Thyroid gland (tissue), 4 donors: ENCODE data around the gene BIRC7. TPM values are rescaled to one million over a fixed set of nuclear protein-coding genes. Genes with fewer than 3 reads are reported as not detected.
"Not testable (repeated sequence)": the region's sequence is repeated elsewhere in the genome, so short reads cannot be mapped to it uniquely, and the experiment has no call there.

ENCODE experiments used
- DNase-seq, 2 donors: peaks; one replicate each; pipeline ENCODE4 v3.0.0-alpha.2; 2019
- H3K27ac ChIP-seq, 3 donors: fragments of 200-600 bp; sonication (generic); 1 replicate in 2 of 3; 2 replicates in 1 of 3; pipeline ENCODE4 v1.5.1; 2016 to 2019; ENCODE audit warnings: mild to moderate bottlenecking in 1 of 3, moderate library complexity in 1 of 3
- H3K27me3 ChIP-seq: fragments of 200-600 bp; sonication (generic); one replicate; pipeline ENCODE4 v1.5.1; 2019
- H3K36me3 ChIP-seq, 2 donors: fragments of 200-600 bp; sonication (generic); one replicate each; pipeline ENCODE4 v1.5.1; 2016 to 2019
- H3K4me1 ChIP-seq, 2 donors: fragments of 200-600 bp; sonication (generic); one replicate each; pipeline ENCODE4 v1.5.1; 2017 to 2019
- H3K4me3 ChIP-seq, 3 donors: fragments of 200-600 bp; sonication (generic); replicated peaks in 1 of 3; 1 replicate in 2 of 3; 2 replicates in 1 of 3; pipeline ENCODE4 v1.5.1; 2016; ENCODE audit warnings: mild to moderate bottlenecking in 1 of 3
- H3K9me3 ChIP-seq: fragments of 200-600 bp; sonication (generic); one replicate; pipeline ENCODE4 v1.5.1; 2017
- POLR2A ChIP-seq, 2 donors: fragments of 450-650 bp; IDR thresholded peaks; one replicate each; pipeline ENCODE4 v1.6.1; 2017; ENCODE audit warnings: antibody characterized with exemption in 2 of 2, mild to moderate bottlenecking in 2 of 2, moderate library complexity in 1 of 2
- WGBS, 2 donors: methylation state at CpG; one replicate each; pipeline ENCODE4 v1.1.5; 2017; 5-methylcytosine and 5-hydroxymethylcytosine counted together
- intact Hi-C: fragments of 100-400 bp; cut with DNase I; formaldehyde crosslinking; loops from one replicate; pipeline ENCODE4 v1.15.1; 2023
- total RNA-seq, 4 donors: library from RNA; depleted of rRNA; stranded (reverse); fragments of >200 nt; gene quantifications; one replicate each; pipeline ENCODE4 v1.2.3, GENCODE V29; 2016
- TF ChIP-seq, protein P1 (sequence below), 6 experiments: fragments of 200-600 bp in 3 of 6; fragments of 450-650 bp in 3 of 6; sonication (generic) in 3 of 6; IDR thresholded peaks; one replicate each; pipeline ENCODE4 v1.5.1; 2016 to 2019; ENCODE audit warnings: antibody characterized with exemption in 6 of 6, mild to moderate bottlenecking in 2 of 6, inconsistent platforms in 1 of 6, moderate library complexity in 1 of 6

Gene BIRC7
- total RNA-seq, 4 donors from 2014 or later: not detected

DNA sequence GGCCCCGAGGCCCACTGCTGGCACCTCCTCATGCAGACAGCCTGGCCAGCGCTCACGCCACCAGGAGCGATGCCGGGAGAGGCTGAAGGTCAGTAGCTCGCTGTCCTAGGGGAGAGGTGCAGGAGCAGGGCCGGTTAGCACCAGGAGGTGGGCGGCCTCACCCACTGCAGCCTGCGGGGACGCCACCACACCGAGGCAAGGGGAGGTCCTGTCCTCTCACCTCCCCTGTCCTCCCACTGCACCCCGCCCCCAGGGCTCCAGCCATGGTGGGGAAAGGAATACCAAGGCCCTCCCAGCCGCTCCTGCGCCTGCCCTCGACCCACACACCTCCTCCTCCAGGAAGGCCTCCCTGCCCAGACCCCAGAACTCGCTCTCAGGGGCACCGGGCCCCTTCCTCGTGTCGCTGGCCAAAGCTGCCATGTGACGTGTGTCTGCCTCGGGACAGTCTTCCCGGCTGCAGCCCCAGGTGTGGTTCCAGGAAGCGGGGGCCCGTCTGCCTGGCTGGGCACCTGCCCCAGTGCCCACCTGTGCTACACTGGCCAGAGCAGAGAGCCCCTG, 12.0 kb downstream of the BIRC7 start:
- Histone ChIP-seq H3K27me3 (no peaks in the 10 kb centered on the region), H3K4me3 (no peak overlapping the region), H3K4me1 (peaks cover 34 to 50% of the 10 kb centered on the region in 2 donors), H3K27ac (peak overlapping the region in 1 of 3 donors; percentile 66), H3K9me3 (no peaks in the 10 kb centered on the region), H3K36me3 (no peaks in the 10 kb centered on the region)
- intact Hi-C loops: no loop called here
- 82 to 89% methylated on average over 11 to 12 of the region's 24 CpGs for WGBS, 2 donors
- TF ChIP-seq, protein P1, sequence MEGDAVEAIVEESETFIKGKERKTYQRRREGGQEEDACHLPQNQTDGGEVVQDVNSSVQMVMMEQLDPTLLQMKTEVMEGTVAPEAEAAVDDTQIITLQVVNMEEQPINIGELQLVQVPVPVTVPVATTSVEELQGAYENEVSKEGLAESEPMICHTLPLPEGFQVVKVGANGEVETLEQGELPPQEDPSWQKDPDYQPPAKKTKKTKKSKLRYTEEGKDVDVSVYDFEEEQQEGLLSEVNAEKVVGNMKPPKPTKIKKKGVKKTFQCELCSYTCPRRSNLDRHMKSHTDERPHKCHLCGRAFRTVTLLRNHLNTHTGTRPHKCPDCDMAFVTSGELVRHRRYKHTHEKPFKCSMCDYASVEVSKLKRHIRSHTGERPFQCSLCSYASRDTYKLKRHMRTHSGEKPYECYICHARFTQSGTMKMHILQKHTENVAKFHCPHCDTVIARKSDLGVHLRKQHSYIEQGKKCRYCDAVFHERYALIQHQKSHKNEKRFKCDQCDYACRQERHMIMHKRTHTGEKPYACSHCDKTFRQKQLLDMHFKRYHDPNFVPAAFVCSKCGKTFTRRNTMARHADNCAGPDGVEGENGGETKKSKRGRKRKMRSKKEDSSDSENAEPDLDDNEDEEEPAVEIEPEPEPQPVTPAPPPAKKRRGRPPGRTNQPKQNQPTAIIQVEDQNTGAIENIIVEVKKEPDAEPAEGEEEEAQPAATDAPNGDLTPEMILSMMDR (IDR thresholded peaks at IDR 0.05): no peak
- TF ChIP-seq POLR2A (IDR thresholded peaks at IDR 0.05): no peak
- DNase-seq: no peak

GRCh38 chr20:63248835-63249591, 13.3 kb downstream of the BIRC7 start:
- peak; percentile 65 to 80 for DNase-seq
- no peak overlapping the region for H3K4me3 ChIP-seq
- WGBS, 2 donors: 52 to 68% methylated on average over 14 to 25 of the region's 25 CpGs
- no peaks in the 10 kb centered on the region for H3K36me3 ChIP-seq
- peaks cover 39 to 60% of the 10 kb centered on the region in 2 donors for H3K4me1 ChIP-seq
- H3K27ac ChIP-seq: peak overlapping the region; percentile 43 to 61 (median 49)
- TF ChIP-seq, protein P1 (IDR thresholded peaks at IDR 0.05): no peak
- no peak for TF ChIP-seq POLR2A (IDR thresholded peaks at IDR 0.05)
- intact Hi-C loops: no loop called here
- H3K27me3 ChIP-seq: peaks cover under 1% of the 10 kb centered on the region
- no peaks in the 10 kb centered on the region for H3K9me3 ChIP-seq

GRCh38 chr20:63249891-63250290, 14.2 kb downstream of the BIRC7 start:
- Histone ChIP-seq H3K36me3 (no peaks in the 10 kb centered on the region), H3K27me3 (peaks cover 7% of the 10 kb centered on the region), H3K27ac (peak overlapping the region; percentile 43 to 61 (median 49)), H3K4me3 (no peak overlapping the region), H3K4me1 (peaks cover 45 to 69% of the 10 kb centered on the region in 2 donors), H3K9me3 (no peaks in the 10 kb centered on the region)
- no peak for TF ChIP-seq POLR2A (IDR thresholded peaks at IDR 0.05)
- TF ChIP-seq, protein P1 (IDR thresholded peaks at IDR 0.05): no peak
- intact Hi-C loops: no loop called here
- WGBS, 2 donors: 93 to 100% methylated on average over 4 to 7 of the region's 15 CpGs
- no peak for DNase-seq

DNA sequence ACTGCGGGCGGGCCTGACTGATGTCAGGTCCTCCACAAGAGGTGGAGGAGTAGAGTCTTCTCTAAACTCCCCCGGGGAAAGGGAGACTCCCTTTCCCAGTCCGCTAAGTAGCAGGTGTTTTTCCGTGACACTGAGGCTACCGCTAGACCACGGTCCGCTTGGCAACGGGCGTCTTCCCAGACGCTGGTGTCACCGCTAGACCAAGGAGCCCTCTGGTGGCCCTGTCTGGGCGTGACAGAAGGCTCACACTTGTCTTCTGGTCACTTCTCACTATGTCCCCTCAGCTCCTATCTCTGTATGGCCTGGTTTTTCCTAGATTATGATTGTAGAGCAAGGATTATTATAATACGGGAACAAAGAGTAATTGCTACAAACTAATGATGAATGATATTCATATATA, 15.6 kb downstream of the BIRC7 start:
- 29 to 40% methylated on average over 14 of the region's 14 CpGs for WGBS, 2 donors
- intact Hi-C loops, H3K4me3 ChIP-seq, H3K36me3 ChIP-seq, H3K27me3 ChIP-seq, H3K9me3 ChIP-seq, H3K27ac ChIP-seq: not testable (repeated sequence)
- H3K4me1 ChIP-seq: peaks cover 42 to 66% of the 10 kb centered on the region in 2 donors
- DNase-seq: peak; percentile 64 to 73
- TF ChIP-seq, protein P1 (IDR thresholded peaks at IDR 0.05): peak in 2 of 6 experiments; percentile 14 to 42

DNA sequence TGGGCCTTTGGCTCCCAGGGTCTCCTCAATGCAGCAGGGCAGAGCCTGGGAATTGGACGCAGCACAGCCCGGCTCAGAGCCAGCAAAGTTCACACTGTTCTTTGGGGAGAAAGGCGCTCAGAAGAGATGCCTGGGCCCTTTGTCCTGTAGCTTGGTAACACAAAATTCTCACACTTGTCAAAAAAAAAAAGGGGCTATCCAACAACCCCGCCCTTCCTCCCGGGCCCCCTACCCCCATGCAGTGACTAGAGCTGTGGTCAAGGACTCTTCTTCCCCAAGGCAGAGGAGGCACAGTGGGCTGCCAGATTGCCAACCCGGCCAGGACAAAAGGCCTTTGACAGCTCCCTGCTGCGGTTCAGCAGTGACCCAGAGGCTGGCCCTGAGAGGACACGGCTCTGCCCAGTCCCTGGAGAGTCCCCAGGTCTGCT, 16.6 kb downstream of the BIRC7 start:
- Histone ChIP-seq H3K9me3 (no peaks in the 10 kb centered on the region), H3K27ac (no peak overlapping the region), H3K36me3 (no peaks in the 10 kb centered on the region), H3K4me3 (no peak overlapping the region), H3K4me1 (peaks cover 33 to 56% of the 10 kb centered on the region in 2 donors), H3K27me3 (peaks cover 7% of the 10 kb centered on the region)
- WGBS, 2 donors: 80 to 90% methylated on average over 2 to 5 of the region's 8 CpGs
- TF ChIP-seq POLR2A (IDR thresholded peaks at IDR 0.05): no peak
- TF ChIP-seq, protein P1 (IDR thresholded peaks at IDR 0.05): no peak
- no peak for DNase-seq
- intact Hi-C loops: no loop called here
